Suprapubic skin (tissue), 4 donors: Measurements from ENCODE around the gene PGM3. TPM values are rescaled to one million over a fixed set of nuclear protein-coding genes. Genes with fewer than 3 reads are reported as not detected.
A peak's percentile ranks its signal among the peaks of the same experiment; 100 is the strongest.

Experiments used
- DNase-seq, 2 donors: peaks; one replicate each; pipeline ENCODE4 v3.0.0-alpha.2; 2019; ENCODE audit warnings: low spot score in 2 of 2
- H3K27ac ChIP-seq: fragments of 200-600 bp; sonication (generic); one replicate; pipeline ENCODE4 v1.5.1; 2019
- H3K27me3 ChIP-seq: fragments of 200-600 bp; sonication (generic); one replicate; pipeline ENCODE4 v1.5.1; 2019
- H3K36me3 ChIP-seq: fragments of 200-600 bp; sonication (generic); one replicate; pipeline ENCODE4 v1.5.1; 2019
- H3K4me1 ChIP-seq: fragments of 200-600 bp; sonication (generic); one replicate; pipeline ENCODE4 v1.5.1; 2019
- H3K4me3 ChIP-seq: fragments of 200-600 bp; sonication (generic); one replicate; pipeline ENCODE4 v1.5.1; 2019; ENCODE audit warnings: mild to moderate bottlenecking
- H3K9me3 ChIP-seq: fragments of 200-600 bp; sonication (generic); one replicate; pipeline ENCODE4 v1.5.1; 2019
- EP300 ChIP-seq: sonication (generic); formaldehyde crosslinking; IDR thresholded peaks from one replicate; pipeline ENCODE4 v1.6.1; 2017; ENCODE audit warnings: antibody characterized with exemption
- POLR2A ChIP-seq, 2 donors: fragments of 450-650 bp; IDR thresholded peaks; one replicate each; pipeline ENCODE4 v1.6.1; 2017; ENCODE audit warnings: antibody characterized with exemption in 2 of 2, mild to moderate bottlenecking in 2 of 2, moderate library complexity in 2 of 2
- POLR2AphosphoS5 ChIP-seq, 3 donors: sonication (generic); formaldehyde crosslinking; IDR thresholded peaks; one replicate each; pipeline ENCODE4 v1.6.1; 2017; ENCODE audit warnings: antibody characterized with exemption in 3 of 3
- WGBS: methylation state at CpG from one replicate; pipeline ENCODE4 v1.1.5; 2018; 5-methylcytosine and 5-hydroxymethylcytosine counted together
- total RNA-seq, 4 donors: library from RNA; depleted of rRNA; stranded (reverse); fragments of >200 nt; gene quantifications; one replicate each; pipeline ENCODE4 v1.1.0, GENCODE V29; 2016
- TF ChIP-seq, protein P1 (sequence below), 2 donors: fragments of 200-600 bp in 1 of 2; fragments of 450-650 bp in 1 of 2; sonication (generic) in 1 of 2; IDR thresholded peaks; one replicate each; pipeline ENCODE4 v1.5.1; 2016 to 2019; ENCODE audit warnings: antibody characterized with exemption in 2 of 2, mild to moderate bottlenecking in 1 of 2, moderate library complexity in 1 of 2

The PGM3 gene
- total RNA-seq, 4 donors from 2014 or later = 9.6 to 18.6 (median 13.8) TPM

GRCh38 chr6:83220121-83220520 lies 27.1 kb upstream of the PGM3 start:
- no peak overlapping the region for H3K27ac ChIP-seq
- DNase-seq = no peak
- no peaks in the 10 kb centered on the region for H3K36me3 ChIP-seq
- TF ChIP-seq, protein P1, sequence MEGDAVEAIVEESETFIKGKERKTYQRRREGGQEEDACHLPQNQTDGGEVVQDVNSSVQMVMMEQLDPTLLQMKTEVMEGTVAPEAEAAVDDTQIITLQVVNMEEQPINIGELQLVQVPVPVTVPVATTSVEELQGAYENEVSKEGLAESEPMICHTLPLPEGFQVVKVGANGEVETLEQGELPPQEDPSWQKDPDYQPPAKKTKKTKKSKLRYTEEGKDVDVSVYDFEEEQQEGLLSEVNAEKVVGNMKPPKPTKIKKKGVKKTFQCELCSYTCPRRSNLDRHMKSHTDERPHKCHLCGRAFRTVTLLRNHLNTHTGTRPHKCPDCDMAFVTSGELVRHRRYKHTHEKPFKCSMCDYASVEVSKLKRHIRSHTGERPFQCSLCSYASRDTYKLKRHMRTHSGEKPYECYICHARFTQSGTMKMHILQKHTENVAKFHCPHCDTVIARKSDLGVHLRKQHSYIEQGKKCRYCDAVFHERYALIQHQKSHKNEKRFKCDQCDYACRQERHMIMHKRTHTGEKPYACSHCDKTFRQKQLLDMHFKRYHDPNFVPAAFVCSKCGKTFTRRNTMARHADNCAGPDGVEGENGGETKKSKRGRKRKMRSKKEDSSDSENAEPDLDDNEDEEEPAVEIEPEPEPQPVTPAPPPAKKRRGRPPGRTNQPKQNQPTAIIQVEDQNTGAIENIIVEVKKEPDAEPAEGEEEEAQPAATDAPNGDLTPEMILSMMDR (IDR thresholded peaks at IDR 0.05) = no peak
- TF ChIP-seq POLR2A (IDR thresholded peaks at IDR 0.05) (no peak), POLR2AphosphoS5 (IDR thresholded peaks at IDR 0.05) (no peak), EP300 (no peak)
- no peaks in the 10 kb centered on the region for H3K27me3 ChIP-seq
- H3K4me3 ChIP-seq = no peak overlapping the region
- no peaks in the 10 kb centered on the region for H3K4me1 ChIP-seq
- H3K9me3 ChIP-seq = no peaks in the 10 kb centered on the region

DNA sequence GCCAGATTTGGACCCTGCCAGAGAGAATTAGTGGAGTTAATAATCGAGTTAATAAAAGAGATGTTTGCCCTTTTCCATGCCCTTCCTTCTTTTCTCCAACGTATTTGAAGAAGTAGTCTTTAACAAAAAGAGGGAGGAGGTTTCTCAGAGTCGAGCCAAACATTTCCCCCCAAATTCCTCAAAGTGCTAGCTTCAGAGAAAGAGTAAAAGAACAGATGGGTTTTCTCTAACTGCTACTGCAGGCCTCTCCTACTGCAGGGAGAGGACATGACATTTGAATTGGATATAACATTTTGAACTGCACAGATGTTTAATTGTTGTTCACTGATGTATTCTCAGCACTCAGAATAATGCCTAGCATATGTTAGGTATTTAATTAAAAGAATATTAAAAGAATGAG lies 25.6 kb upstream of the PGM3 start:
- DNase-seq = no peak
- Histone ChIP-seq H3K4me3 (no peak overlapping the region), H3K27me3 (no peaks in the 10 kb centered on the region), H3K36me3 (no peaks in the 10 kb centered on the region), H3K9me3 (no peaks in the 10 kb centered on the region), H3K4me1 (no peaks in the 10 kb centered on the region), H3K27ac (no peak overlapping the region)
- TF ChIP-seq, protein P1 (IDR thresholded peaks at IDR 0.05) = no peak
- no peak for TF ChIP-seq EP300
- TF ChIP-seq POLR2AphosphoS5 (IDR thresholded peaks at IDR 0.05) = no peak
- no peak for TF ChIP-seq POLR2A (IDR thresholded peaks at IDR 0.05)
- 52% methylated on average over 3 of the region's 3 CpGs for WGBS

DNA sequence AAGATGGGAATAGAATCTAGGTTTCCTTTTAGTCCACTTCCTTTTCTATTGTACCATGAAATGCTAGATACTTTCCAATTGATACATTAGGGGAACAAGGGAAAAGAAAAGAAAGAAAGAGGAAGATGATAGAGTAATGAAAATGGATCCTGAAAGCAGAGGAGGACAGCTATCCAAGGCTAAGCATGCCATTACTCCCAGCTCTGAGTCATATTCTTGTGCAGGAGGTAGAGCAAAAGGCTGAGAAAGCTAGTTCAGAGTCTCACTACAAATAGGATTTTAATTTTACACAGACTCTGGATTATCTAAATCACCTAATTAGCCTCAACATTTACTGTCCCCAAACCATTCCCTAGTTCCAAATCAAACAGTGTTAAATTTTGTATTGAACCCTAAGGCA lies 23.7 kb upstream of the PGM3 start:
- Histone ChIP-seq H3K36me3 (no peaks in the 10 kb centered on the region), H3K27ac (no peak overlapping the region), H3K4me3 (no peak overlapping the region), H3K4me1 (no peaks in the 10 kb centered on the region), H3K9me3 (no peaks in the 10 kb centered on the region), H3K27me3 (no peaks in the 10 kb centered on the region)
- TF ChIP-seq EP300 (no peak), POLR2A (IDR thresholded peaks at IDR 0.05) (no peak), POLR2AphosphoS5 (IDR thresholded peaks at IDR 0.05) (no peak)
- TF ChIP-seq, protein P1 (IDR thresholded peaks at IDR 0.05) = no peak
- no peak for DNase-seq

DNA sequence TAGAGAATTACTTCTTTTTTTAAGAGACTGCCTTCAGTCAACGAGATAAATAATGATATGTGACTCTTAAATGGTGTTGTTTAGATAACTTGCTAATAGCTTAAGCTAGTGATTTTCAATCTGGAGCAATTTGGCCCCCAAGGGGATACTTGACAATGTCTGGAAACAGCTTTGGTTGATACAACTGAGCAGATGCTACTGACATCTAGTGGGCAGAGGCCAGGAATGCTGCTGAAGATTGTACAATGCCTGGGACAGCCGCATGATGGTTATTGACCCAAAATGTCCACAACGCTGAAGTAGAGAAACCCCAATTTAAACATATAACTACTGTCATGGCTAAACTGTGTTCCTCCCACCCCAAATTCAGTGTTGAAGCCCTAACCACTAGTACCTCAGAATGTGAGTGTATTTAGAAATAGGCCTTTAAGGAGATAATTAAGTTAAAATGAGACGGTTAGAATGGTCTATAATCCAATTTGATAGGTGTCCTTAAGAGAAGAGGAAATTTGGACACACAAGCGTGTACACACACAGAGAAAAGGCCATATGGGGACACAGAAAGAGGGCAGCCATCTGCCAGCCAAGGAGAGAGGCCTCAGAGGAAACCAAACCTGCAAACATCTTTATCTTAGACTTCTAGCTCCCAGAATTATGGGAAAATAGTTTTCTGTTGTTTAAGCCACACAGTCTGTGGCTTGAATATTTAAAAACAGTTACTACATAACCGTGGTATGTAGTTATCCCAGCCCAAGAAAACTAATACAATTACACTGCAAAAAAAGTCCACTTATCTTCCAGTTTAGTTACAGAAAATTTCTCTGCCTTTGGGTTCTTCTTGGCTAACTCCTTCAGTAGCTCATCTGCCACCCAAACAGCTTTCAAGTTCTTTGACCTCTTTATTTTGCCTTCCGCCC lies 22.3 kb upstream of the PGM3 start:
- TF ChIP-seq, protein P1 (IDR thresholded peaks at IDR 0.05) = peak; percentile 51 to 72
- no peak for TF ChIP-seq EP300
- Histone ChIP-seq H3K4me3 (no peak overlapping the region), H3K36me3 (no peaks in the 10 kb centered on the region), H3K4me1 (no peaks in the 10 kb centered on the region), H3K9me3 (no peaks in the 10 kb centered on the region), H3K27ac (no peak overlapping the region), H3K27me3 (no peaks in the 10 kb centered on the region)
- DNase-seq = peak in 1 of 2 donors; percentile 68
- 35% methylated on average over 7 of the region's 7 CpGs for WGBS

GRCh38 chr6:83202031-83202430 lies 9.0 kb upstream of the PGM3 start:
- peaks cover 8% of the 10 kb centered on the region for H3K36me3 ChIP-seq
- 77% methylated on average over 4 of the region's 4 CpGs for WGBS
- H3K27me3 ChIP-seq = no peaks in the 10 kb centered on the region
- no peak for TF ChIP-seq POLR2A (IDR thresholded peaks at IDR 0.05)
- no peak for TF ChIP-seq POLR2AphosphoS5 (IDR thresholded peaks at IDR 0.05)
- TF ChIP-seq, protein P1 (IDR thresholded peaks at IDR 0.05) = no peak
- no peak for TF ChIP-seq EP300
- H3K9me3 ChIP-seq = no peaks in the 10 kb centered on the region
- no peak for DNase-seq
- no peaks in the 10 kb centered on the region for H3K4me1 ChIP-seq
- no peak overlapping the region for H3K4me3 ChIP-seq
- no peak overlapping the region for H3K27ac ChIP-seq
